ENCODE measurements around the gene WBP2.

Gene WBP2

DNA sequence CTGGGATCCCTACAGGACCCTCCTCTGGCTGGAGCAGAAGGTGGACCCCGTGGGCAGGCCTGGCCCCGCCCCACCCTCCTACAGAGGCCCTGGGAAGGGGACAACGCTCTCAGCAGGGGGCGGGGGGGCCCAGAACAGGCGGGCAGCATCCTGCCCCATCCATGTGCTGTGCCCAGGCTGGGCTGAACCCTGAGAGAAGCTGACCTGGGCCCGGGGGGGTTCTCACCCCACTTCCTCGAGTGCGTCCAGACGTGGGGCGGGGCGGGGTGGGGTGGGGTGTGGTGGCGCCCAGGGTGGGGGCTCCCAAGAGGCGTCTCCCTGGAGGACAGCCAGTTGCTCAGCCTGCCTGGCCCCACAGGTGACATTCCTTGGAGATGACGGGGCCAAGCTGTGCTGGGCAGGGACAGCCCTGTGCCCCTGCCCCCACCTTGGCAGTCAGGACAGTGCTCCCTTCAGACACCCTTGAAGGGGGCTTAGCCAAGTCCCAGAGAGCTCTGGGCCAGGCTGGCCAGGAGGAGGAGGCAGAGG lies 10.5 kb downstream of the WBP2 start:
- no peak for DNase-seq

- no peak for DNase-seq
Observed at GRCh38 chr17:75843577-75844529, 11.3 kb downstream of the WBP2 start, which contains the start of gene UNC13D. Gene UNC13D (minus strand): TSS chr17:75844404. CDS start chr17:75844337, 67 bp downstream.

DNA sequence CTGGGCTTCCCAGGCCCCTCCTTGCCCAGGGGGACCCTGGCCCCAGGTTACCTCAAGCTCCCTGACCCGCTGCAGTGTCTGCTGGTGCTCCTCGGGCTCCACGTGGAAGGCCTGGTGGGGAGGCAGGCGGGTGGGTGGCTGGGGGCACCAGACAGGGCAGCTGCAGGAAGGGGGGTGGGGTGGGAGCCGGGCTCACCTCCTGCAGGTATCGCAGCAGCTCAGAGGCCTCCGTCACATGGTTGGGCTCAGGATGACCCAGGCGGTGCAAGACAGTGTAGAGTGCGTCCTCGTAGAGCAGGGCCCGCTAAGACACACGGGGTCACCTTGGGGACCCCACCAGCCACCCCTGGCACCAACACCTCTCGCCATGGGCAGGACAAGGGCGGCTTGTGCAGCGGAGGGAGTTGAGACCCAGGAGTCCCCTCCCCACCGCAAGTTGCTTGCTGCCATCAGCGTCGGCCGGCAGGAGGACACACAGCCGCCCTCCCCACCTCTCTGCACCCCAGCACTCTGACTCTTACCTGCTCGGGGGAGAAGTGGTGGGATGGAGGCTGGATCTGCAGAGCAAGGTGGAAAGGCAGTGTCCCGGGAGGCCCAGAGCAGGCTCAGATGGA lies 12.1 kb downstream of the WBP2 start:
- DNase-seq: no peak

DNA sequence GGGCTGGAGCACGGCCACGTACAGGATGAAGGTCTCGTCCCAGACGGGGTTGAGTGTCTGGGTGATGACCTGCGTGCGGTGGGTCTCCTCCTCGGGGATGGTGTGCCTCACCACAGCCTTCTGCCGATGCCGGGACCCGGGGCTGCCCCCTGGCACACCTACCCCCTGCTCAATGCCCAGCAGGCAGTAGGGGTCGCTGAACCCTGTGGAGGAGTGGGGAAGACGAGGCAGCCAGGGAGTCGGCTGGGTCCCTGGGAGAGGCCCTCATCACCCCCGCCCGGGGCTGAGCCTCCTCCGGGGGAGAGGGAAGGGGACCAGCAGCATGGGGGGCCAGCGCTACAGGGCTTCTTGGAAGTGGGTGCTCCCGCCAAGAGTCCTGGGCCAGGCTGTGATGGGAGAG lies 12.7 kb downstream of the WBP2 start:
- DNase-seq: no peak

DNA sequence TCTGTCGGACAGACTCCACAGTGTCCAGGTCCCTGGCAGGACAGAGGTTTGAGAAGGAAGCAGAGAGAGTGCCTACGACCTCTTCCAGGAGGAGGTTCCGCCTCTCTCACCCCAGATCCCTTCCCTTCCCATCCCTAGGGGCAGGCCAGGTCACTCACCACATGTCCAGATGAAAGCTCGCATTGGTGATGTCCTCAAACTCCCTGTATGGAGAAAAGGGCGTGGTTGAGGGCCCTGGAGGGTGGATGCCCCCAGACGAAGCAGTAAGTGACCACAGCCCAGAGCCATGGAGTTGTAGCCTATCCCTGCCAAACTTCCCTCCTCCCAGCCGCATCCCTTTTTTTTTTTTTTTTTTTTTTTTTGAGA lies 14.4 kb downstream of the WBP2 start:
- no peak for DNase-seq

GRCh38 chr17:75839942-75840798 lies 15.0 kb downstream of the WBP2 start:
- no peak for DNase-seq

DNA sequence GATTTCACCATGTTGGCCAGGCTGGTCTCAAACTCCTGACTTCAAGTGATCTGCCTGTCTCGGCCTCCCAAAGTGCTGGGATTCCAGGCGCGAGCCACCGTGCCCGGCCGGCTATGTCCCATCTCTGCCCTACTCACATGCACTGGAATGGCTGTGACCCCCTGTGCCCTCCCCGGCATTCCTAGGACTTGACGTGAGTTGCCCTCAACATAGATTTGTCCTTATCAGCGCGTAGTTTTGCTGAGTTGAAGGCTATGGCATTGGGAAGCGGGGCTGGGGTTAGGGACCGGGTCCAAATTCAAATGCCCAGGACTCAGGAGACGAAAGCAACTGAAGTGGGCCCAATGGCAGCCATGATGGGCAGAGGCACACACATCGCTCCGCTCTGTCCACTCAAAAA lies 16.7 kb downstream of the WBP2 start:
- no peak for DNase-seq

DNA sequence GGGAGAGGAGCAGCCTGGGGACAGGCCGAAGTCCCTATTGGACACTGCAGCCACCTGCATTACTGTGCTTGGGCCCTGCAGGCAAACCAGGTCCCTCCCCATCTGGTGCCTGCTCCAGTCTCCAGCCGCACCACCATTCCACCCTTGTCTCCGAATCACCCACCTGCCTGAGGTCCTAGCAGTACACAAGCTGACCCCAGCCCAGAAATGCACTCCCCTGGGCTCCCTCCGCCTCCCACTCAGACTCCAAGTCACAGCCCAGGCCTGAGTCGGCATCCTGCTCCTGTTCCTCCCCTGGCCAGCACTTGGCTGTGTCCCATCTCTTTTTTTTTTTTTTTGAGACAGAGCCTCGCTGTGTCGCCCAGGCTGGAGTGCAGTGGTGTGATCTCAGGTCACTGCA lies 17.2 kb downstream of the WBP2 start:
- DNase-seq: no peak

- no peak for DNase-seq
Observed at GRCh38 chr17:75836605-75837004, 18.5 kb downstream of the WBP2 start.

DNA sequence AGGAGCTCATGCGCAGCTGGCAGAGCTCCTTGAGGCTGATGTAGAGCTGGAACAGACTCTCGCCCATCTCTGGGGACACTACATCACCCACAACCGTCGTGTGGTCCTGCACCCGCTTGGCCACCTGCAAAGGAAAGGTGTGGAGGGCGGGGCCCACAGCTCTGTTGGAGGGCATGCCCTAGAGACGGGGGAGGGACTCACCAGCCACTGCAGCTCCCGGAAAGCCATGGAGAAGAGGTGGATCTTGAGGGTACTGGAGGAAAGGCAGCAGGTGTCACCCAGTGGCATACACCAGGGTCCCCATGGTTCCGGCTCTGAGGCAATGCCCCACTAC lies 19.5 kb downstream of the WBP2 start:
- DNase-seq: peak in 1 of 3 experiments; percentile 32

- DNase-seq: peak in 2 of 3 experiments; percentile 32 to 53
Observed at GRCh38 chr17:75834928-75835653, 20.0 kb downstream of the WBP2 start.

- no peak for DNase-seq
Observed at GRCh38 chr17:75834279-75834920, 20.7 kb downstream of the WBP2 start.

DNA sequence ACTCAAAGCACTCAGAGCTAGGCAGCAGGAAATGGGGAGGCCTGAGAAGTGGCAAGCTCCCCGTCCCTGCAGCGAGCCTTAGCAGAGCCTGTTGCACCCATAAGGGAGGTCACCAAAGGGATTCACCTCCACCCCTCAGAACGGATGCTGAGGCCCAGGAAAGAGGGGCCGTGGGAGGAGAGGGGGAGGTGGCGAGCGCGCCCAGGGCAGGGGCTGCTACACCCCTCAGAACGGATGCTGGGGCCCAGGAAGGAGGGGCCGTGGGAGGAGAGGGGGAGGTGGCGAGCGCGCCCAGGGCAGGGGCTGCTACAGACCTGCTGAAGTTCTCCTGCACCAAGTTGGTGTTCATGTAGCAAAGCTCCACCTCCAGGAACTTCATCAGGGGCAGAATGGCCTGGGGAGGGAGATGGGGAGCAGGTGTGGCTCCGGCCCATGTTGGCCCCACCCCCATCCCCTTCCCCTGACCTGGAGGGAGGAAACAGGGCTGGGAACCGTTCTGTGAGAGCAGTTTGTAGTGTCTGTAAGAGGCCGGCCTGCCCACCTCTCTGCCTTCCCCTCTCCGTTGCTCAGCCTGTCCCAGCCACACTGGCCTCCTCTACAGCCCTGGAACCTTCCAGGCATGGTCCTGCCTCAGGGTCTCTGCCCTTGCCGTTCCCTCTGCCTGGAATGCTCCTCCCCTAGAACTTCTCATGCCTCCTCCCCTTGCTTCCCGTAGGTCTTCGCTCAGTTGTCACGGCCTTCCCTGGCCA lies 22.3 kb downstream of the WBP2 start:
- DNase-seq: no peak

GRCh38 chr17:75832164-75832651 lies 22.9 kb downstream of the WBP2 start:
- no peak for DNase-seq

DNA sequence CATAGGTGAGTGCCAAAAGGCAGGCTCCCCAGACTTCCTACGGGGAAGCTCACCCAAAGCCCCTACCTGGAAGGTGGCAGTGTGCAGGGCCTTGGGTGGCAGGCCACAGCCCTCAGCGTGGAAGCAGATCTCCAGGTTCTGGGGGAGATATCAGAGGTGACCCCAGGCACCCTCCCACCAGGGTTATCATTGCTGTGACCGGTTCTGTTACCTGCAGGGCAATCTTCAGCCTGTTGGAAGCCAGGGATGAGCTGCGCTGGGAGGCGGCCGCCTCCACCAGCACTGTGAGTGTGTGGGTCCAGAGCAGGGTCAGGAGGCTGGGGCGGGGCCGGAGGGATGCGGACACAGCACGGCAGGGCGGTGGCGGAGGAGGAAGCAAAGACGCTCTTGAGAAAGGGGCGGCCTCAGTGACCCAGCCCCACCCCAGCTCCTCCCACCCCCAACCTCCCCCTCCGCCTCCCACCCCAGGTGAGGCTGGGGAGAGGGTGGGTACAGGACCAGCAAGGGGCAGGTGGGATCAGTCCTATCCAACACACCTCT lies 24.0 kb downstream of the WBP2 start:
- no peak for DNase-seq

- DNase-seq: no peak
Observed at GRCh38 chr17:75830164-75831031, 24.7 kb downstream of the WBP2 start.

DNA sequence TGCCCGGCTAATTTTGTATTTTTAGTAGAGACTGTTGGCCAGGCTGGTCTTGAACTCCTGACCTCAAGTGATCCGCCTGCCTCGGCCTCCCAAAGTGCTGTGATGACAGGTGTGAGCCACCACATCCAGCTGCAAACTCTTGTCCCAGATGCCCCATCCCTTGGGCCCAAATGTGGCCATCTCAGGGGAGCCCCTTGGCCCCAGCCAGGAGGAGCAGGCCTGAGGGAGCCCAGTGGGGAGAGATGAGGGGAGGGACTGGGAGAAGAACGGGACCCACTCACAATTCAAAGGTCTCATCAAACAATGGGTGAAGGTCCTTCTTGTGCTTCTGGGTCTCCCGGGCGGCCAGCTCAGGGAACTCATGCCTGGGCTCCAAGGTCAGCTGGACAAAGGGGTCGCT lies 25.4 kb downstream of the WBP2 start:
- DNase-seq: no peak

- DNase-seq: no peak
Observed at GRCh38 chr17:75828741-75829140, 26.4 kb downstream of the WBP2 start.

GRCh38 chr17:75828076-75828400 lies 27.1 kb downstream of the WBP2 start:
- no peak for DNase-seq

Data from NCI-H1417 (cell line).